NCI-H526 treated with DMSO at 0.1 percent for 48 hours (cell line): ENCODE data around the gene EPN3.

Experiments used
- DNase-seq: peaks from one replicate; lab custom pipeline; 2025; lab: John Stamatoyannopoulos, UW

The EPN3 gene

GRCh38 chr17:50570032-50570431, 37.5 kb downstream of the EPN3 start:
- no peak for DNase-seq

- DNase-seq = no peak
These were observed 38.0 kb downstream of the EPN3 start for GRCh38 chr17:50570528-50570927.

GRCh38 chr17:50571681-50572080, 39.1 kb downstream of the EPN3 start:
- DNase-seq = no peak

- no peak for DNase-seq
These were observed 40.0 kb downstream of the EPN3 start for GRCh38 chr17:50572541-50572940.

GRCh38 chr17:50573866-50574611, 41.5 kb downstream of the EPN3 start:
- DNase-seq = no peak

- DNase-seq = peak; percentile 44
These were observed 43.2 kb downstream of the EPN3 start for GRCh38 chr17:50575581-50576210.

GRCh38 chr17:50576864-50577263, 44.3 kb downstream of the EPN3 start:
- no peak for DNase-seq

GRCh38 chr17:50577451-50577954, 45.0 kb downstream of the EPN3 start:
- DNase-seq = no peak

GRCh38 chr17:50578173-50578572, 45.6 kb downstream of the EPN3 start:
- no peak for DNase-seq

- DNase-seq = no peak
These were observed 46.9 kb downstream of the EPN3 start for GRCh38 chr17:50579399-50579798.

- no peak for DNase-seq
These were observed 48.1 kb downstream of the EPN3 start for GRCh38 chr17:50580646-50581045.

GRCh38 chr17:50581316-50581715, 48.8 kb downstream of the EPN3 start:
- no peak for DNase-seq

GRCh38 chr17:50582741-50583140, 50.2 kb downstream of the EPN3 start:
- no peak for DNase-seq

GRCh38 chr17:50583641-50584040, 51.1 kb downstream of the EPN3 start:
- no peak for DNase-seq

- no peak for DNase-seq
These were observed 51.6 kb downstream of the EPN3 start for GRCh38 chr17:50584116-50584515.

GRCh38 chr17:50584749-50585148, 52.2 kb downstream of the EPN3 start:
- no peak for DNase-seq

- no peak for DNase-seq
These were observed 52.8 kb downstream of the EPN3 start for GRCh38 chr17:50585346-50585745.

GRCh38 chr17:50585891-50586290, 53.4 kb downstream of the EPN3 start:
- DNase-seq = no peak

- no peak for DNase-seq
These were observed 54.1 kb downstream of the EPN3 start for GRCh38 chr17:50586421-50587247.

GRCh38 chr17:50587571-50587970, 55.0 kb downstream of the EPN3 start:
- no peak for DNase-seq

GRCh38 chr17:50588391-50589049, 56.0 kb downstream of the EPN3 start:
- no peak for DNase-seq

- no peak for DNase-seq
These were observed 56.7 kb downstream of the EPN3 start for GRCh38 chr17:50589095-50589705.
